Colonic mucosa (tissue), 4 donors: ENCODE measurements around the gene EPN1. TPM values are rescaled to one million over a fixed set of nuclear protein-coding genes. Genes with fewer than 3 reads are reported as not detected.

Experiments
- DNase-seq: peaks from one replicate; pipeline ENCODE4 v3.0.0-alpha.2; 2020
- H3K27ac ChIP-seq: fragments of 200-600 bp; one replicate; pipeline ENCODE4 v1.8.0; 2021
- H3K27me3 ChIP-seq: fragments of 200-600 bp; one replicate; pipeline ENCODE4 v1.8.0; 2021
- H3K36me3 ChIP-seq: fragments of 200-600 bp; one replicate; pipeline ENCODE4 v1.8.0; 2021
- H3K4me1 ChIP-seq: fragments of 200-600 bp; one replicate; pipeline ENCODE4 v1.8.0; 2021; ENCODE audit warnings: mild to moderate bottlenecking
- H3K4me3 ChIP-seq: fragments of 200-600 bp; one replicate; pipeline ENCODE4 v1.8.0; 2021
- H3K9ac ChIP-seq, 2 donors: one replicate each; pipeline ENCODE4 v1.7.0; 2013; ENCODE audit warnings: control low read depth in 2 of 2, low read depth in 2 of 2, low read length in 2 of 2
- H3K9me3 ChIP-seq: fragments of 200-600 bp; one replicate; pipeline ENCODE4 v1.8.0; 2021
- intact Hi-C: fragments of 100-400 bp; cut with DNase I; formaldehyde crosslinking; loops from one replicate; pipeline ENCODE4 v1.14.1; 2022
- total RNA-seq, 2 donors: library from RNA; stranded (reverse); fragmentation: NEBNext Ultra II Directional in 1 of 2; extraction: Animal tissue kit (Norgen Biotek cat#: 25700) in 1 of 2; gene quantifications; one replicate each; pipeline ENCODE4 v1.2.1, GENCODE V29; 2021
- TF ChIP-seq, protein P1 (sequence below): fragments of 200-600 bp; IDR thresholded peaks from one replicate; pipeline ENCODE4 v1.8.0; 2022; ENCODE audit warnings: antibody characterized with exemption, mild to moderate bottlenecking
- donor health status: healthy.
- donor health status: DM: no; HTN: no; CAD: no.
- donor health status: DM: no; HTN: no; CAD: no.

Gene EPN1
- total RNA-seq, 2 donors from 2014 or later, result 257 to 259 TPM

DNA sequence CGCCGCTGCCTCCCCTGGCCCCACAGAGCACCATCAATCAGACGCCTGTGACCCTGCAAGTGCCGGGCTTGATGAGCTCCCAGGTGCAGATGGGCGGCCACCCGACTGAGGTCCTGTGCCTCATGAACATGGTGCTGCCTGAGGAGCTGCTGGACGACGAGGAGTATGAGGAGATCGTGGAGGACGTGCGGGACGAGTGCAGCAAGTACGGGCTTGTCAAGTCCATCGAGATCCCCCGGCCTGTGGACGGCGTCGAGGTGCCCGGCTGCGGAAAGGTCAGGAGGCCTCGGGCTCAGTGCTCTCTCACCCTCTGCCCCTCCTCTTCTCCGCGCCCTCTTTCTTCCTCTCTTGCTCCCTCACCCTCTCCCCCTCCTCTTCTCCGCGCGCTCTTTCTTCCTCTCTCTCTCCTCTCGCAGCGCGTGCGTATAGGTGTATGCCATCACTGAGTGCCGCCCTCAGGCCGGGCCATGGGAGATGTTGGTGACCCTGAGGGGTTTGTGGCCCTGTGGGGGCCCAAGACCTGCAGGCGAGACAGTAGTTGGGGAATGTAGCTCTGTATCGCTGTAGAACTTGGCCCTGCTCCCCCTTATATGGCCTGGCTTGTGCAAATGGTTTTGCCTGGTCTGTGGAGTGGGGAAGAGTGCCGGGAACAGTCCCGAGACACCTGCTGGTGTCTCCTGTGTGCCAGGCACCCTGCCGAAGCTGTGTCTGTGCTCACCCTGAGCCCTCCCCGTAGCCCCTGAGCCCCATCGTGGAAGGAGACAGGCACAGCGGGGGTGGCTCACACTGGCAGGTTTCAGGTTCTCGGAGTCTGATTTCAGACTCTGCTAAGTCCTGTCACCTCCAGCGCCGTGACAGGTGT, 5.4 kb upstream of the EPN1 start:
- H3K27me3 ChIP-seq, result no peaks in the 10 kb centered on the region
- DNase-seq, result no peak
- peaks cover 19% of the 10 kb centered on the region for H3K36me3 ChIP-seq
- TF ChIP-seq, protein P1, sequence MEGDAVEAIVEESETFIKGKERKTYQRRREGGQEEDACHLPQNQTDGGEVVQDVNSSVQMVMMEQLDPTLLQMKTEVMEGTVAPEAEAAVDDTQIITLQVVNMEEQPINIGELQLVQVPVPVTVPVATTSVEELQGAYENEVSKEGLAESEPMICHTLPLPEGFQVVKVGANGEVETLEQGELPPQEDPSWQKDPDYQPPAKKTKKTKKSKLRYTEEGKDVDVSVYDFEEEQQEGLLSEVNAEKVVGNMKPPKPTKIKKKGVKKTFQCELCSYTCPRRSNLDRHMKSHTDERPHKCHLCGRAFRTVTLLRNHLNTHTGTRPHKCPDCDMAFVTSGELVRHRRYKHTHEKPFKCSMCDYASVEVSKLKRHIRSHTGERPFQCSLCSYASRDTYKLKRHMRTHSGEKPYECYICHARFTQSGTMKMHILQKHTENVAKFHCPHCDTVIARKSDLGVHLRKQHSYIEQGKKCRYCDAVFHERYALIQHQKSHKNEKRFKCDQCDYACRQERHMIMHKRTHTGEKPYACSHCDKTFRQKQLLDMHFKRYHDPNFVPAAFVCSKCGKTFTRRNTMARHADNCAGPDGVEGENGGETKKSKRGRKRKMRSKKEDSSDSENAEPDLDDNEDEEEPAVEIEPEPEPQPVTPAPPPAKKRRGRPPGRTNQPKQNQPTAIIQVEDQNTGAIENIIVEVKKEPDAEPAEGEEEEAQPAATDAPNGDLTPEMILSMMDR, result no peak
- peaks cover 3% of the 10 kb centered on the region for H3K4me1 ChIP-seq
- H3K4me3 ChIP-seq, result no peak overlapping the region
- intact Hi-C loops, result no loop called here
- no peaks in the 10 kb centered on the region for H3K9me3 ChIP-seq
- no peak overlapping the region for H3K9ac ChIP-seq
- no peak overlapping the region for H3K27ac ChIP-seq

DNA sequence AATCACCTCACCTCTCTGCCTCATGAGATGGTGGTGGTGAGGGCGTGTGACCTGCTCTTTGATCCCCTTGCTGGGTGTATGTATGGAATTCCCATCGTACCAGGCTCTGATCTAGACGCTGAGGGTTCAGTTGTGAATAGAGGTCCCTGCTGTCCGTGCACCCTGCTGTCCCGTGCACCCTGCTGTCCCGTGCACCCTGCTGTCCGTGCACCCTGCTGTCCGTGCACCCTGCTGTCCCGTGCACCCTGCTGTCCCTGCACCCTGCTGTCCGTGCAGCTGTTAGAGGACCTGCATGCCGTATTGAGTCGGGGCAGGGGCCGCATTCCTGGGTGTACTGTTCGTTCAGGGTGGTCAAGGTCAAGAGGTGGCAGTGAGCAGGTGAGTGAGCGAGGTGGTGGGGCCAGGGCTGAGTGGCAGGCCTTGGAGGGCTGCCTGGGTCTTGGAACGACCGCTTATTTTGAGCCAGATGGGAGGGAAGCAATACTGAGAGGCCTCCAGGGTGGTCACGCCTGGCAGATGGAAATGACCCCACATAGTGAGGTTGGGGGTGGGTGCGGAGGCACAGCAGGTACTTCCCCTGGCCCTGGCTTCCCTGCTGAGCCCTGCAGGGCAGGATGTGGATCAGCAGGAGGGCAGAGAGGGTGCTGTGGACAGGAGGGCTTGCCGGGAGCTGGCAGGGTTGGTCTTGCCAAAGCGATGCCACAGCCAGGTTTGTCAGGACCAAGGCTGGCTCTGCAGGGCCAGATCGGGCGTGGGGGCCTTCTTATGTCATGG, 4.6 kb upstream of the EPN1 start:
- Histone ChIP-seq H3K27me3 (no peaks in the 10 kb centered on the region), H3K36me3 (peaks cover 19% of the 10 kb centered on the region), H3K4me3 (no peak overlapping the region), H3K4me1 (peaks cover 3% of the 10 kb centered on the region), H3K27ac (no peak overlapping the region), H3K9ac (no peak overlapping the region), H3K9me3 (no peaks in the 10 kb centered on the region)
- TF ChIP-seq, protein P1, result no peak
- intact Hi-C loops, result no loop called here
- DNase-seq, result no peak

DNA sequence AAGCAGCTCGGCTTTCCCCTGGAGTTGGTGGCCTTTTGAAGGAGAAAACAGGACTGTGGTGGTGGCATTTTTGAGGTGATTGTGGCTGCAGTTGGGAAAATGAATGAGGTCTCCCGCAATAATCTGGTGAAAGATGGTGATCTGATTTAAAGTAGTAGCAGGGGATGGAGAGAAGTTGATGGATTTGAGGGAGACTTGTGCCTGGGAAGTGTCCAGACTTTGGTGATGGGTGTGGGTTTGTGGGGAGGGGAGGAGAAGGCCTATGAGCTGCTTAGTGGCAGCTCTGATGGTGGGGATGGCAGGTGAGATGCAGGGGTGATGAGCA, 4.0 kb upstream of the EPN1 start:
- H3K9me3 ChIP-seq, result no peaks in the 10 kb centered on the region
- no peak overlapping the region for H3K4me3 ChIP-seq
- H3K27ac ChIP-seq, result no peak overlapping the region
- peaks cover 3% of the 10 kb centered on the region for H3K4me1 ChIP-seq
- no peak overlapping the region for H3K9ac ChIP-seq
- H3K36me3 ChIP-seq, result peaks cover 19% of the 10 kb centered on the region
- TF ChIP-seq, protein P1, result no peak
- H3K27me3 ChIP-seq, result no peaks in the 10 kb centered on the region
- DNase-seq, result no peak
- intact Hi-C loops, result no loop called here

DNA sequence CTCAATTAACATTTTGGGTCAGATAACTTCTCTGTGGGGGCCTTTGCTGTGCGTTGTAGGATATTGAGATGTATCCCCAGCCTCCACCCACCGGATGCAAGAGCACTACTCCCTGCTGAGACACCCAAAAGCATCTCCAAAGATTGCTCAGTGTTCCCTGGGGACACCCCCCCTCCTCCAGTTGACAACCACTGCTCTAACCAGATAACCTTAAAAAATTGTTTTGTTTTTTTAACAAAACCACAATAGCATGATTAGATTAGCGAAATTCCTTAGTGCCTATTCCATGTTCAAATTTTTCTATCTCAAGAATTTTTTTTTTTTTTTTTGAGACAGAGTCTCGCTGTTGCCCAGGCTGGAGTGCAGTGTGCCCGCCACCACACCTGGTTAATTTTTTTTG, 2.6 kb upstream of the EPN1 start:
- intact Hi-C loops, result no loop called here
- Histone ChIP-seq H3K9ac (no peak overlapping the region), H3K27me3 (no peaks in the 10 kb centered on the region), H3K9me3 (no peaks in the 10 kb centered on the region), H3K27ac (no peak overlapping the region), H3K4me1 (peaks cover 13% of the 10 kb centered on the region), H3K4me3 (no peak overlapping the region), H3K36me3 (peaks cover 19% of the 10 kb centered on the region)
- no peak for DNase-seq
- TF ChIP-seq, protein P1, result no peak

GRCh38 chr19:55673465-55673864, 1.6 kb upstream of the EPN1 start:
- Histone ChIP-seq H3K9me3 (no peaks in the 10 kb centered on the region), H3K27ac (no peak overlapping the region), H3K4me1 (peaks cover 23% of the 10 kb centered on the region), H3K36me3 (peaks cover 15% of the 10 kb centered on the region), H3K9ac (no peak overlapping the region), H3K4me3 (no peak overlapping the region), H3K27me3 (no peaks in the 10 kb centered on the region)
- TF ChIP-seq, protein P1, result no peak
- no peak for DNase-seq
- intact Hi-C loops, result no loop called here
